Mesendoderm (in vitro differentiated cells): ENCODE results near the gene MGRN1.

Source experiments
- DNase-seq: peaks from one replicate; pipeline ENCODE4 v3.0.0; 2013
- H2AK5ac ChIP-seq: 2 replicates; pipeline ENCODE4 v1.6.1; 2013; ENCODE audit warnings: low read length, inconsistent platforms
- H2BK120ac ChIP-seq: 2 replicates; pipeline ENCODE4 v1.6.1; 2013; ENCODE audit warnings: low read depth, mild to moderate bottlenecking, low read length, moderate library complexity, mixed read lengths
- H2BK15ac ChIP-seq: replicated peaks from 2 replicates; pipeline ENCODE4 v1.6.1; 2013; ENCODE audit warnings: low read depth, mild to moderate bottlenecking, moderate library complexity
- H2BK5ac ChIP-seq: 2 replicates; pipeline ENCODE4 v1.6.1; 2013; ENCODE audit warnings: low read length, inconsistent platforms
- H3K18ac ChIP-seq: 2 replicates; pipeline ENCODE4 v1.6.1; 2013; ENCODE audit warnings: mild to moderate bottlenecking, low read length, mixed read lengths
- H3K23ac ChIP-seq: one replicate; pipeline ENCODE4 v1.6.1; 2013; ENCODE audit warnings: low read length
- H3K27ac ChIP-seq: 2 replicates; pipeline ENCODE4 v1.5.1; 2013; ENCODE audit warnings: low read depth, mild to moderate bottlenecking, inconsistent platforms, low read length, moderate library complexity
- H3K27me3 ChIP-seq: 2 replicates; pipeline ENCODE4 v1.6.1; 2013; ENCODE audit warnings: low read length, control low read depth, mild to moderate bottlenecking, inconsistent platforms; ENCODE audit not compliant: insufficient read depth, poor library complexity
- H3K36me3 ChIP-seq: 2 replicates; pipeline ENCODE4 v1.6.1; 2013; ENCODE audit warnings: low read length, inconsistent platforms; ENCODE audit not compliant: control insufficient read depth, insufficient read depth
- H3K4ac ChIP-seq: one replicate; pipeline ENCODE4 v1.6.1; 2013; ENCODE audit warnings: low read depth, mild to moderate bottlenecking, low read length, moderate library complexity
- H3K4me1 ChIP-seq: 2 replicates; pipeline ENCODE4 v1.6.1; 2013; ENCODE audit warnings: low read depth, low read length, inconsistent platforms; ENCODE audit not compliant: control insufficient read depth
- H3K4me2 ChIP-seq: 2 replicates; pipeline ENCODE4 v1.6.1; 2013; ENCODE audit warnings: low read length
- H3K4me3 ChIP-seq: 2 replicates; pipeline ENCODE4 v1.5.1; 2013; ENCODE audit warnings: mild to moderate bottlenecking, low read length
- H3K56ac ChIP-seq: one replicate; pipeline ENCODE4 v1.6.1; 2013; ENCODE audit warnings: low read length
- H3K79me1 ChIP-seq: 2 replicates; pipeline ENCODE4 v1.6.1; 2013; ENCODE audit warnings: low read length, inconsistent platforms
- H3K79me2 ChIP-seq: 2 replicates; pipeline ENCODE4 v1.6.1; 2013; ENCODE audit warnings: mild to moderate bottlenecking, low read length; ENCODE audit not compliant: control insufficient read depth, insufficient read depth
- H3K9ac ChIP-seq: 2 replicates; pipeline ENCODE4 v1.6.1; 2013; ENCODE audit warnings: low read length, inconsistent platforms
- H4K5ac ChIP-seq: one replicate; pipeline ENCODE4 v1.6.1; 2013; ENCODE audit warnings: low read length
- H4K8ac ChIP-seq: one replicate; pipeline ENCODE4 v1.6.1; 2013; ENCODE audit warnings: low read depth, mild to moderate bottlenecking, control low read depth, low read length, moderate library complexity
- WGBS: extraction: QIAGEN DNeasy Blood & Tissue Kit; methylation state at CpG from one replicate; pipeline ENCODE4 v1.1.7; 2013; ENCODE audit warnings: low lambda C conversion rate, missing lambda C conversion rate; ENCODE audit not compliant: insufficient coverage; ENCODE audit errors: extremely low coverage; 5-methylcytosine and 5-hydroxymethylcytosine counted together

MGRN1 gene

GRCh38 chr16:4685776-4686496 lies 61.3 kb downstream of the MGRN1 start:
- no peak overlapping the region for H3K56ac ChIP-seq
- H3K4ac ChIP-seq = no peak overlapping the region
- no peak overlapping the region for H3K27ac ChIP-seq
- H4K5ac ChIP-seq = no peak overlapping the region
- H2BK15ac ChIP-seq = no peak overlapping the region
- no peak for DNase-seq
- H3K9ac ChIP-seq = no peak overlapping the region
- H3K79me2 ChIP-seq = no peaks in the 10 kb centered on the region
- no peaks in the 10 kb centered on the region for H3K79me1 ChIP-seq
- no peak overlapping the region for H3K23ac ChIP-seq
- no peak overlapping the region for H3K4me2 ChIP-seq
- no peak overlapping the region for H2AK5ac ChIP-seq
- H3K4me1 ChIP-seq = no peaks in the 10 kb centered on the region
- WGBS = no CpG with 5 or more reads among the region's 38 CpGs
- no peak overlapping the region for H3K4me3 ChIP-seq
- no peak overlapping the region for H2BK120ac ChIP-seq
- no peaks in the 10 kb centered on the region for H3K36me3 ChIP-seq
- no peak overlapping the region for H2BK5ac ChIP-seq
- H4K8ac ChIP-seq = no peak overlapping the region
- H3K27me3 ChIP-seq = no peaks in the 10 kb centered on the region
- H3K18ac ChIP-seq = no peak overlapping the region

DNA sequence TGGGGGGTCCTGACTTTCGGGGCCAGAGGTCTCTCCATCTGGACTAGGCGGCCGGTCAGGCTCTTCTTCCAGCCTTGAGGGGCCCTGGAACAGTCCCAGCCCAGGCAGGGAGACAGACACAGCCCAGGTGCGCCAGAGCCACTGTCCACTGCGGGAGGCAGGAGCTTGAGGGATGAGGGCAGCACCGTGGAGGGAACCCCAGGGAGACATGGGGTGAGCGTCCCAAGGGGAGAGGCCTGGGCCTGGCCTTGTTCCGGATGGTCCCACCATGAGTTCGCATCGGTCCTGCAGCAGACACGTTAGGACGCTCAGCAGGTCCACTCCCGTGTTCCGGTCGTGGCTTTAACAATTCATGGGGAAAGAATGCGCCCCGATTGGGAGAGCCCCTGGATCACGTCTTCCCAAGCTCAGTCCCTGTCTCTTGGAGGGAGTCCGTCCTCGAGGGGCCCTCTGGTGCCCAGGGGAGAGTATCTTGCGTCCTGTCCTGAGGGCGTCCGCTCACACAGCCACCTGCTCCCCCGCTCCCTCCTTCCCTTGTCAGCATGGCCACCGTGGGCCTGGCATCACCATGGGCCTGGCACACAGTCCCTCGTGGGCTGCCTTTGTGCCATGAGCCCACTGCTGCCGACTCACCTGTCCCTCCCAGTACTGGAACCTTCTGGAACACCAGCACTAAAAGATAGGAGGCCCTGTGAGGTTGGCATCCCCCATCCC lies 62.0 kb downstream of the MGRN1 start:
- H3K4me1 ChIP-seq = no peaks in the 10 kb centered on the region
- no peaks in the 10 kb centered on the region for H3K79me2 ChIP-seq
- no peak for DNase-seq
- no peak overlapping the region for H2BK5ac ChIP-seq
- no peak overlapping the region for H2AK5ac ChIP-seq
- H3K27ac ChIP-seq = no peak overlapping the region
- H3K4ac ChIP-seq = no peak overlapping the region
- H3K9ac ChIP-seq = no peak overlapping the region
- H2BK15ac ChIP-seq = no peak overlapping the region
- H3K56ac ChIP-seq = no peak overlapping the region
- no peak overlapping the region for H3K18ac ChIP-seq
- no peaks in the 10 kb centered on the region for H3K36me3 ChIP-seq
- H3K4me3 ChIP-seq = no peak overlapping the region
- no peaks in the 10 kb centered on the region for H3K79me1 ChIP-seq
- no peak overlapping the region for H3K4me2 ChIP-seq
- no peak overlapping the region for H3K23ac ChIP-seq
- H4K8ac ChIP-seq = no peak overlapping the region
- no peak overlapping the region for H4K5ac ChIP-seq
- WGBS = no CpG with 5 or more reads among the region's 27 CpGs
- H3K27me3 ChIP-seq = no peaks in the 10 kb centered on the region
- H2BK120ac ChIP-seq = no peak overlapping the region

DNA sequence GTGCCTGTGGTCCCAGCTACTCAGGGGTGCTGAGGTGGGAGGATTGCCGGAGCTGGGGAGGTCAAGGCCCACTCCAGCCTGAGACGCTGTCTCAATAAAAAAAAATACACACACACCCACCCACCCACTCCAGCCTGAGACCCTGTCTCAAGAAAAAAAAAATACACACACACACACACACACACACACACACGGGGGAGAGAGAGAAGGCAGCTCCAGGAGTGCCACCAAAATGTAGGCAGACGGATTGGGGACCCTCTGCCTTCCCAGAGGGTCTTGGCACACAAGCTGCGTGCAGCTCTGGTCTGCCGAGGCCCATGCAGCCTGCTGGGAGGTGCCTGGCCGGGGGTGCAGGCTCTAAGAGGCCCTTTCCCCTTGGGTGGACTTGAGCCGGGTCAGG lies 62.8 kb downstream of the MGRN1 start:
- no peak overlapping the region for H3K4me3 ChIP-seq
- H4K5ac ChIP-seq = no peak overlapping the region
- H4K8ac ChIP-seq = no peak overlapping the region
- no peaks in the 10 kb centered on the region for H3K79me1 ChIP-seq
- DNase-seq = no peak
- no peak overlapping the region for H3K18ac ChIP-seq
- H2BK15ac ChIP-seq = no peak overlapping the region
- H3K56ac ChIP-seq = no peak overlapping the region
- WGBS = no CpG with 5 or more reads among the region's 8 CpGs
- H3K4me1 ChIP-seq = no peaks in the 10 kb centered on the region
- H2BK120ac ChIP-seq = no peak overlapping the region
- H3K23ac ChIP-seq = no peak overlapping the region
- no peak overlapping the region for H3K4me2 ChIP-seq
- no peaks in the 10 kb centered on the region for H3K27me3 ChIP-seq
- H3K4ac ChIP-seq = no peak overlapping the region
- H2AK5ac ChIP-seq = no peak overlapping the region
- no peak overlapping the region for H3K27ac ChIP-seq
- H3K36me3 ChIP-seq = no peaks in the 10 kb centered on the region
- H3K9ac ChIP-seq = no peak overlapping the region
- no peak overlapping the region for H2BK5ac ChIP-seq
- H3K79me2 ChIP-seq = no peaks in the 10 kb centered on the region

- no peak overlapping the region for H3K4me3 ChIP-seq
- no CpG with 5 or more reads among the region's 39 CpGs for WGBS
These were observed 63.5 kb downstream of the MGRN1 start for GRCh38 chr16:4687946-4688673.

DNA sequence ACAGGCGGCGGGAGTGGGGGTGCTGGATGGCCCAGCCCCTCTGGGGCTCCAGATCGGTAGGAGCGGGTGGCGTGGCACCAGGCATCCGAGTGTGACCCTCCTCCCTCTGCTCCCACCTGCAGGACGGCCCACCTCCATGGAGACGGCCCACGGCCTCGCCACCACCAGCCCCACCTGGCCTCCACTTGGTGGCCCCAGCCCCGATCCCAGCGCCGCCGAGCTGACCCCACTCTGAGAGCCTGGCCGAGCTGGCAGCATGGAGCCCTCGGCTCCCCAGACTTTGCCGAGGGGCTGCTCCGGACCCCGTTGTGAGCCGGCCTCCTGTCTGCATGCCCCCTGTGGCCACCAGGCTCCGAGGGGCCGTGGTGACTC lies 64.0 kb downstream of the MGRN1 start:
- WGBS = no CpG with 5 or more reads among the region's 22 CpGs

More at GRCh38 chr16:4687946-4688673, 63.5 kb downstream of the MGRN1 start:
- Histone ChIP-seq H3K36me3 (no peaks in the 10 kb centered on the region), H3K27me3 (no peaks in the 10 kb centered on the region), H4K5ac (no peak overlapping the region), H3K23ac (no peak overlapping the region), H3K27ac (no peak overlapping the region), H3K79me1 (no peaks in the 10 kb centered on the region), H2AK5ac (no peak overlapping the region), H3K4me1 (no peaks in the 10 kb centered on the region), H2BK120ac (no peak overlapping the region), H4K8ac (no peak overlapping the region), H3K9ac (no peak overlapping the region), H3K18ac (no peak overlapping the region), H2BK15ac (no peak overlapping the region), H3K4ac (no peak overlapping the region), H3K4me2 (no peak overlapping the region), H2BK5ac (no peak overlapping the region), H3K79me2 (no peaks in the 10 kb centered on the region), H3K56ac (no peak overlapping the region)
- DNase-seq = no peak

More for the DNA sequence above, 64.0 kb downstream of the MGRN1 start:
- H3K23ac ChIP-seq = no peak overlapping the region
- H2BK5ac ChIP-seq = no peak overlapping the region
- H3K4me2 ChIP-seq = no peak overlapping the region
- no peak overlapping the region for H3K4me3 ChIP-seq
- H3K4me1 ChIP-seq = no peaks in the 10 kb centered on the region
- DNase-seq = no peak
- no peaks in the 10 kb centered on the region for H3K36me3 ChIP-seq
- H3K18ac ChIP-seq = no peak overlapping the region
- no peak overlapping the region for H3K4ac ChIP-seq
- H3K9ac ChIP-seq = no peak overlapping the region
- no peak overlapping the region for H2BK120ac ChIP-seq
- no peak overlapping the region for H3K56ac ChIP-seq
- no peaks in the 10 kb centered on the region for H3K79me1 ChIP-seq
- no peak overlapping the region for H4K8ac ChIP-seq
- H4K5ac ChIP-seq = no peak overlapping the region
- H2BK15ac ChIP-seq = no peak overlapping the region
- no peak overlapping the region for H3K27ac ChIP-seq
- H2AK5ac ChIP-seq = no peak overlapping the region
- H3K79me2 ChIP-seq = no peaks in the 10 kb centered on the region
- no peaks in the 10 kb centered on the region for H3K27me3 ChIP-seq
